Upper lobe of left lung (tissue), 6 donors: ENCODE results near the gene YWHAB. TPM values are rescaled to one million over a fixed set of nuclear protein-coding genes. Genes with fewer than 3 reads are reported as not detected.
A peak's percentile ranks its signal among the peaks of the same experiment; 100 is the strongest.

Experiments
- ATAC-seq, 2 donors: fragments of 200-7000 bp; cut with Tn5 transposase; one replicate each; pipeline ENCODE4 v1.9.1; 2022; ENCODE audit warnings: mild to moderate bottlenecking in 2 of 2, moderate library complexity in 2 of 2; ENCODE audit not compliant: low FRiP score in 2 of 2
- DNase-seq, 2 donors: peaks; one replicate each; pipeline ENCODE4 v3.0.0-alpha.2; 2019 to 2020
- H3K27ac ChIP-seq, 4 donors: fragments of 200-600 bp; sonication (generic); one replicate each; pipeline ENCODE4 v1.5.1; 2016 to 2019
- H3K27me3 ChIP-seq, 4 donors: fragments of 200-600 bp; sonication (generic); one replicate each; pipeline ENCODE4 v1.5.1; 2017 to 2019
- H3K36me3 ChIP-seq, 4 donors: fragments of 200-600 bp; sonication (generic); one replicate each; pipeline ENCODE4 v1.5.1; 2016 to 2019
- H3K4me1 ChIP-seq, 4 donors: fragments of 200-600 bp; sonication (generic); one replicate each; pipeline ENCODE4 v1.5.1; 2018 to 2019
- H3K4me3 ChIP-seq, 4 donors: fragments of 200-600 bp; sonication (generic); one replicate each; pipeline ENCODE4 v1.5.1; 2017 to 2019; ENCODE audit warnings: mild to moderate bottlenecking in 2 of 4, moderate library complexity in 1 of 4
- H3K9me3 ChIP-seq, 4 donors: fragments of 200-600 bp; sonication (generic); one replicate each; pipeline ENCODE4 v1.5.1; 2018 to 2019
- CTCF ChIP-seq, 6 experiments: fragments of 450-650 bp in 4 of 6; fragments of 200-600 bp in 2 of 6; sonication (generic) in 2 of 6; IDR thresholded peaks; one replicate each; pipeline ENCODE4 v1.5.1; 2016 to 2019; ENCODE audit warnings: antibody characterized with exemption in 6 of 6
- EP300 ChIP-seq, 4 donors: sonication (generic); formaldehyde crosslinking; IDR thresholded peaks; one replicate each; pipeline ENCODE4 v1.5.1; 2017; ENCODE audit warnings: antibody characterized with exemption in 4 of 4, control low read depth in 2 of 4
- POLR2A ChIP-seq, 4 donors: fragments of 450-650 bp; IDR thresholded peaks; one replicate each; pipeline ENCODE4 v1.5.1; 2016 to 2017; ENCODE audit warnings: antibody characterized with exemption in 4 of 4, mild to moderate bottlenecking in 2 of 4
- POLR2AphosphoS5 ChIP-seq, 2 donors: sonication (generic); formaldehyde crosslinking; IDR thresholded peaks; one replicate each; pipeline ENCODE4 v1.5.1; 2017; ENCODE audit warnings: antibody characterized with exemption in 2 of 2
- WGBS, 2 donors: methylation state at CpG; one replicate each; pipeline ENCODE4 v1.1.5; 2017 to 2018; 5-methylcytosine and 5-hydroxymethylcytosine counted together
- total RNA-seq, 6 donors: library from RNA; depleted of rRNA in 4 of 6; stranded (reverse); fragments of >200 nt in 4 of 6; gene quantifications; one replicate each; pipeline versions ENCODE4 v1.1.0 to v1.2.1, GENCODE V29; 2016 to 2021
- donor health status: DM: no; HTN: no; CAD: no; lungs with moderate emphysema.
- donor health status: DM: no; HTN: yes; CAD: no; lungs with severe emphysema.

Gene YWHAB
- total RNA-seq, 6 donors from 2014 or later: 61.0 to 201 (median 123) TPM

DNA sequence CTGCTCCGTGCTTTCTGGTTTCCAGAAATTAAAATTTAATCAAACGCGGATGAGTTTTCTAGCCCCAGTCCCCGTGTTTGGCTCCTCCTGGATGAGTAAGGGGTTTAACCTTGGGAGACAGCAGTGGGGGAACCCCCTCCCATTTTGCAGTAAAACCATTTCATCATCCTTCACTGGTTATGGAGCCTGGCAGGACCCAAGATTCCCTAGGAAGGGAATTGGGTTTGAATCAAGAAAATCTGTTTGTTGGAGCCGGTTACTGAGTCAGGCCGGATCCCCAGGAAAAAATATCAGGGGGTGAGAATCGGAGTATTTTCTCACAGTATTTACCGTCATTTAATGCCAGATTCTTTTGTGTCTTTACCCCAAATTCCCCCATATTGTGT lies 754 bp downstream of the YWHAB start:
- H3K4me1 ChIP-seq: peaks cover 44 to 61% (median 51%) of the 10 kb centered on the region in 4 donors
- no peak for TF ChIP-seq EP300 (IDR thresholded peaks at IDR 0.05)
- peak in 4 of 6 experiments; percentile 4 to 17 (median 10) for TF ChIP-seq CTCF (IDR thresholded peaks at IDR 0.05)
- no peak for TF ChIP-seq POLR2AphosphoS5 (IDR thresholded peaks at IDR 0.05)
- TF ChIP-seq POLR2A (IDR thresholded peaks at IDR 0.05): no peak
- H3K36me3 ChIP-seq: no peaks in the 10 kb centered on the region
- ATAC-seq (no peak), DNase-seq (no peak)
- peak overlapping the region; percentile 97 to 100 (median 99) for H3K27ac ChIP-seq
- H3K9me3 ChIP-seq: no peaks in the 10 kb centered on the region
- H3K27me3 ChIP-seq: no peaks in the 10 kb centered on the region
- 0 to 1% methylated on average over 8 of the region's 8 CpGs for WGBS, 2 donors
- H3K4me3 ChIP-seq: peak overlapping the region; percentile 86 to 99 (median 94)

GRCh38 chr20:44886828-44887227 lies 1.3 kb downstream of the YWHAB start:
- no peaks in the 10 kb centered on the region for H3K27me3 ChIP-seq
- TF ChIP-seq EP300 (IDR thresholded peaks at IDR 0.05) (no peak), POLR2A (IDR thresholded peaks at IDR 0.05) (no peak), POLR2AphosphoS5 (IDR thresholded peaks at IDR 0.05) (no peak), CTCF (IDR thresholded peaks at IDR 0.05) (no peak)
- no peaks in the 10 kb centered on the region for H3K36me3 ChIP-seq
- ATAC-seq (no peak), DNase-seq (no peak)
- H3K4me3 ChIP-seq: peak overlapping the region; percentile 86 to 99 (median 94)
- peak overlapping the region; percentile 97 to 100 (median 99) for H3K27ac ChIP-seq
- 0 to 1% methylated on average over 2 of the region's 2 CpGs for WGBS, 2 donors
- no peaks in the 10 kb centered on the region for H3K9me3 ChIP-seq
- peaks cover 49 to 64% (median 53%) of the 10 kb centered on the region in 4 donors for H3K4me1 ChIP-seq

DNA sequence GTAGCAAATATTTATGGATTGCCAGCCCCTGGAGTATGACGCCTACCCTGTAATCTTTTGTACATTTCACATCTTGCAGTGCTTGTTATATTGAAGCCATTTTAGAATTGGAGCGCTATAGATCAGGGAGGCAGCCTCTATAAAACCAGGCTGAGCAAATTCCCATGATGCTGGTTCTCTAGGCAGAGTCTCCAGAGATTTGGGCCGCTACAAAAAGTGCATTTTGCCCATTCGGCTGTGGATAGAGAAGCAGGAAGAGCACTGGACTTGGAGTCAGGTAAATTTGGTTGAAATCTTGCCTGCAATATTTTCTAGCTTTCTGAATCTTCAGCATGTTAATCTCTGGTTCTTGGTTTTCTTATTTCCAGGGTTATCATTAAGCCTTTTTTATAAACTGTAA lies 2.0 kb downstream of the YWHAB start:
- ATAC-seq: no peak
- H3K4me1 ChIP-seq: peaks cover 49 to 64% (median 53%) of the 10 kb centered on the region in 4 donors
- H3K4me3 ChIP-seq: peak overlapping the region in 2 of 4 donors; percentile 86 to 93
- no peaks in the 10 kb centered on the region for H3K36me3 ChIP-seq
- DNase-seq: no peak
- H3K27ac ChIP-seq: peak overlapping the region in 1 of 4 donors; percentile 40
- H3K9me3 ChIP-seq: no peaks in the 10 kb centered on the region
- WGBS, 2 donors: 57 to 67% methylated on average over 4 of the region's 4 CpGs
- TF ChIP-seq EP300 (IDR thresholded peaks at IDR 0.05) (no peak), POLR2A (IDR thresholded peaks at IDR 0.05) (no peak), CTCF (IDR thresholded peaks at IDR 0.05) (no peak), POLR2AphosphoS5 (IDR thresholded peaks at IDR 0.05) (no peak)
- H3K27me3 ChIP-seq: no peaks in the 10 kb centered on the region

GRCh38 chr20:44888226-44889103 lies 3.0 kb downstream of the YWHAB start:
- no peaks in the 10 kb centered on the region for H3K36me3 ChIP-seq
- H3K27ac ChIP-seq: peak overlapping the region in 1 of 4 donors; percentile 42
- DNase-seq: no peak
- ATAC-seq: no peak
- peak overlapping the region in 1 of 4 donors; percentile 3 for H3K4me3 ChIP-seq
- TF ChIP-seq CTCF (IDR thresholded peaks at IDR 0.05): peak; percentile 21 to 52 (median 31)
- no peak for TF ChIP-seq POLR2A (IDR thresholded peaks at IDR 0.05)
- TF ChIP-seq POLR2AphosphoS5 (IDR thresholded peaks at IDR 0.05): no peak
- no peaks in the 10 kb centered on the region for H3K27me3 ChIP-seq
- no peaks in the 10 kb centered on the region for H3K9me3 ChIP-seq
- H3K4me1 ChIP-seq: peaks cover 52 to 71% (median 54%) of the 10 kb centered on the region in 4 donors
- WGBS, 2 donors: 54 to 58% methylated on average over 6 of the region's 6 CpGs
